Brain pericyte (primary cell): ENCODE data around the gene STK39.

Experiments used
- DNase-seq: peaks from one replicate; pipeline ENCODE4 v3.0.0-alpha.2; 2012; ENCODE audit warnings: low read depth, low spot score

The STK39 gene

GRCh38 chr2:168210216-168210894 is 37.0 kb downstream of the STK39 start:
- no peak for DNase-seq

- DNase-seq: peak; percentile 40
Observed at GRCh38 chr2:168208652-168209051, 38.7 kb downstream of the STK39 start.

- DNase-seq: no peak
Observed at GRCh38 chr2:168207851-168208250, 39.5 kb downstream of the STK39 start.

DNA sequence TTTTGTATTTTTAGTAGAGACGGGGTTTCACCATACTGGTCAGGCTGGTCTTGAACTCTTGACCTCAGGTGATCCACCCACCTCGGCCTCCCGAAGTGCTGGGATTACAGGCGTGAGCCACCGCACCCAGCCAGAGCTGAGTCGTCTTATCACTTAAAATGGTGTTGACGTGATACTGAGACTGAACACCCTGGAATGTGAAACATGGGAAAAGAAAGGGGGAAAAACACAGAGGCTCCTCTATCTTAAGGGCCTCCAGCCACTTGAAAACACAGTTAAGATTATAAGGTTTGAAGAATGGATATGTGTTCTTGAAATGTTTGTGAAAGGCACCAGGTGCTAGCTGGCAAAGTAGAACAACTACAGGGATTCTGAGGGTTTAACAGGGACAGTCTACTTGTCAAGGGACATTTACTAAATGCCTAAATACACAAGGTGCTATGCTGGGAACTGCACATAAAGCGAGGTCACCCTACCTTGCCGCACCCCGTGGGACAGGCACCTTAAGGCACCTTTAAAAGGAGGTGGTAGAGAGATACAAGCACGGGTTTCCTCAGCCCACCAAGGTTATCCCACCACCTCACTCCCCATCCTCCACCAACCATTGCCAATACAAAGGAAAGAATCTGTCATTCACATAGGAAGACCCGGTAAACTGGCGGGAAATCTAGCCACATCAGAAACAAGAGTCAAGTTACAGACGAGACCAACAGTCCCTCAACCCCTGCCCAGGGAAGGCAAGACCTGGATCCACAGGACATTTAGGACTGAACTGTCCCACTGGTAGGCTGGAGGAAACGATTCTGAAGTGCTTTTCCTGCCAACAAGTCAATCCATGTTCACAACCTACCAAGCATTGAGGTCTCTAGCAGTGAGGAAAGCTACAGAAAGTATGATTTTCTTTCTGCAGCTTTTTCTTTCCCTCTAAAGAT is 43.4 kb downstream of the STK39 start:
- no peak for DNase-seq

DNA sequence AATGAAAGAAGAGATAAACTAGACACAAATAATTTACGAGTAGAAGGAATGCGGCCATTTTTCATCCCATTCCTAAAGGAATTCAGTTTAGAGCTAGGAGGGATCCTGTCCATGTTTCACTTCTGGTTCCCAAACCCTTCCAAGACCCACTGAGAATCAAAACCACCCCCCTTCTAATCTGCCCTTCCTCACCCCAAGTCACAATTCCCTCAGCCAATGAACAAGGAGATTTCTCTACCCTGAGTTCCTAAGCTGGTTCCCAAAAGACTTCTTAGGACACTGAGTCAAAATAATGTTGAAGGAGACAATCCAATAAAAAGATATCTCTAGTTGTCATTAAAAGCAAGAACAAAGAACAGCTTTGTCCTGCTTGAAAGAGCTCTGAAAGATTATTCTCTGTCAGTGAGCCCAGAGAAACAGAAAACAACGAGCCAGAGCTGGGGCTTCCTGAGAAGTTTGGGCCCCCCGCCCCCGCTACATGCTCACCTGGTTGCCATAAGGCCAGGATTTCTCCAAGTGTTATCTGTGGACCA is 45.7 kb downstream of the STK39 start:
- DNase-seq: no peak

DNA sequence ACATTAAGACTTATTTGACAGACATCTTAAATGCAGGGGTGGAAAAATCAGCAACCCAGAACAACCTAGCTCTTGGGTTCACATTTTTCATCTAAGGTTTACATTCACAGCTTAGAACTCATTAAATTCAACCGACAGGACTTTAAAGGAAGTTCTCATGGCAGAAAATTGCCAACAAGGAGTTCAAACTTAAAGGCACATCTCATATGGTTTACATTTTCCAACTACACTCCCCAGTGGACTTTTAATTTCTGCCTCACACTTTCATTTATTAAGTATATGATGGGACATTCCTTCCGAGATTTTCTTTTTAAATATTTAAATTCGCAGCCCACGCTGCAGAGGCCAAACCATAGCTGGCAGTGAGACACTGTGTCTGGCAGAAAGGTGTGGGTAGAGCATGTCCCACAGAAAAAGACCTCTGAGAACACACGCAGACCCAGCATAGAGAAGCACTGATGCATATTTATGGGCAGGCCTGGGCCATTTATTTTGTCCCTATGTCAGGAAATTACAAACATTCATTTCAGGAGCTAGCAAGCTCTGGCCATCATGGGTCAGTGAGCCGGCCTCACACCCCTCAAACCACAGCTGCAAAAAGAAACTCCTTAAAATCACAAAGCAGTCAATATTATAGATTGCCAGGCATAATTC is 46.3 kb downstream of the STK39 start:
- DNase-seq: no peak

DNA sequence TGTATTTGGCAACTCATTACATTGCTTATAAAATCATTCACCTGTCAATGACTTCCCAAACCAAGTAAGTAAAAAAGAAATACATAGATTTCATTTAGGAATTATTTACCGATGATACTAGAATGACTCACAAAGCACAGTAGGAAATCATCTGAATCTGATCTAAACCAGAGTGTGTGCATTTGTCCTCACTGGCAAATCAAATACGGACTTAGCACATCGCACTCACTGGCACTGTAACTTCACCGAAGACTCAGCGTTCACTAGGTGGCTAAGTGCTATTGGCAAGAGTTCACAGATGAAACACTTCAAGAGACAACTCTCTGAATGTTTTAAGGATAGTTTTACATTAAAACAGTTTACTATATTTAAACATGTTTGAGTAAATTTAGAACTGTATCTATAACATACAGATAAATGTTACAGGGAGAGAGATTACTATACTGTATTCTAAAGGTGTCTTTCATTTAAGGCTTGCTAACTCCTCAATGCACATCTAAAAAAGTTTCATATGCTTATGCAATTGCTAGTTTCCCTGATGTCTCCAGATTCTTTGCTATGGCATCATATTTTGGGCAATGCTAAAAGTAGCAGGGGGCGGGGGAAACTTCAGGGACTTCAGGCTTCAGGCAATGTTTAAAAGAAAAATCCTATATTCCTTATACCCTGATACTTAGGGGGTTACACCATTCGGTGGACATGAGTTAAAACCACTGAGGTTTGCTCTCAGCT is 48.8 kb downstream of the STK39 start:
- DNase-seq: peak; percentile 32

GRCh38 chr2:168196764-168197180 is 50.6 kb downstream of the STK39 start:
- DNase-seq: no peak

GRCh38 chr2:168194784-168195522 is 52.4 kb downstream of the STK39 start:
- no peak for DNase-seq

- no peak for DNase-seq
Observed at GRCh38 chr2:168192839-168193616, 54.4 kb downstream of the STK39 start.

GRCh38 chr2:168191955-168192785 is 55.2 kb downstream of the STK39 start:
- no peak for DNase-seq

GRCh38 chr2:168190590-168191336 is 56.6 kb downstream of the STK39 start:
- DNase-seq: no peak

- DNase-seq: no peak
Observed at GRCh38 chr2:168189835-168190569, 57.4 kb downstream of the STK39 start.

- no peak for DNase-seq
Observed at GRCh38 chr2:168188002-168188401, 59.4 kb downstream of the STK39 start.

DNA sequence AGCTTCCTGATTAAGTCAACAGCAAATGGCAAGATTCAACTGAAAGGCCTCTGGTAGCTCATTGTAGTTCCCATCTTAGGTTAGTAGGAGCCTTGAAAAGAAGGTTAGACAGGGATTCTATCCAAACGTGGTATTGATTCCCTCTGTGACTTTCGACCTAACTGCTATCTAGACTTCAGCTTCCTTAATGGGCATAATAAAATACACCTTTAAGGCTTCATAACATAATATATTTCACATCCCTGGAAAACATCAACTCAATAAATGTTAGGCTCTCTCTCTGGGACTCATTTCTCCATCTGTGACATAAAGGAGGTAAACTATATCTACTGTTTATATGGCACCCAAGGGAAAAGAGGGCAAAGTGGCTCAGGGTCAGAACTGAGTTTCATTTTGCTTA is 60.9 kb downstream of the STK39 start:
- no peak for DNase-seq

DNA sequence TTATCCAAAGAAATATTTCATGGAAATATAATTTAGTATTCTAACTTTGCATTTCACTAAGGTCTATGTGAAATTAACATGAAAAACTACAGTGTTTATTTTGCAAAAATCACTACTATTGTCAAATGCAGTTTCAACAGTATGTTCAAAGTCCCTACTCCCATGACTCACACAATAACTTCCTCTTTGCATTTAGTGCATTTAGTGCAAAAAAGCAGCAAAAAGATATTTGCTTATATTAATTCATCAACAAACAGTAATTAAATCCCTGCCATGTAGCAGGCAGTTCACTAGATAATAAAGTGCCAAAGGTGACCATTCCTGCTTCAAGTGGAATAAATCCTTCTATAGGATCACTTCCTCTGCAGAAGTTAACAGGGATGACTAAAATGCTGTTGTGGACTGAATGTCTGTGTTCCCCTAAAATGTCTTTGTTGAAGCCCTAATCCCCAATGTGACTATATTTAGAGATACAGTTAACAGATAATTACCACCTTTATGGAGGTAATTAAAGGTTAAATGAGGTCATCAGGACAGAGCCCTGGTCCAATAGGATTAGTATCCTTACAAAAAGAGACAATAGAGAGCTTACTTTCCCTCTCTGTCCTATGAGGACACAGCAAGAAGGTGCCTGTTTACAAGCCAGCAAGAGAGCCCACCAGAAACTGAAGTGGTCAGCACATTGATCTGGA is 61.7 kb downstream of the STK39 start:
- DNase-seq: no peak
